ENCODE data around the gene C1GALT1.

The C1GALT1 gene

DNA sequence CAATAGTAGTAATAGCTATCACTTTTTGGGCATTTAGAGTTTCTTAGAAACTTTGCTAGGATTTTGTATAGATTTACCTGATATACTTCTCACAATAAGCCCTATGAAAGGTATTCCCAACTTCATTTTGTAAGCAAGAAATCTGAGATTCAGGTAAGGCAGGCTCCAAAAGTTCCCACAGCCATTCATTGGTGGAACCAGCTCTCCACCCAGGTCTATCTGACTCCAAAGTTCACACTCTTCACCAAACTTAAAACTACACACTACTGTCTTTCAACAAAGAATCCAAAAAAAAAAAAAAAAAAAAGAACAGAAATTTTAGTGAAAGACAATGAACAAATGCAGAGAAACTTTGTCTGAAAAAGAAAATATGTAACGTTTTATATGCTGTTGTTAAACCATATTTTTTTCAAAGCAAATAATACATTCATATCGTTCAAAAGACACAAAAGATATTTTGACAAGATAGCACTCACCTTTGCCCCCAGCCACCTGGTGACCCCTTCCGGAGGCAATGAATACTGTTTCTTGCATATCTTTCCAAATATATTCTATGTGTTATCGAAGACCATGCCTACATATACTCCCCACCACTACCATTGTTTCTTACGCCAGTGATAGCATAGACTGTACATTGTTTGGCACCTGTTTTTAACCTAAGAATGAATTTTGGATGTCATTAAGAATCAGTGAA is 108.2 kb downstream of the C1GALT1 start:
- DNase-seq: no peak

DNA sequence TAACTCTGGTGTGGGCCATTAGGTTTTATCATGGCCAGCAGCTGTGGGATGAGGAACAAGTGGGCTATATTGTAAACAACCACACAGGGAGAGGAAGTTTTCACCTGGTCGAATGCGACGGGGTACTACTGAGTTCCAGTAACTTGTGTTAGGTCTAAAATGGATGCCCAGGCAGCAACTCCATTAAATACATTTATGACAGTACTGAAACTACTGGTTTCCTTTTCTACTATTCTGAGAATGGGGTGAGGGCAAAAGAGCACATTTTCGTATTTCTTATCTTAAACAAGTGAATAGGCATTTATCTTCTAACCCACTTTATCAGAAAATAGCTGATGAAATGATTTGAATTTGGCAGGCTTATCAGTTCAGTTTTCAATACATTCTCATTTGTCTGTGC is 109.7 kb downstream of the C1GALT1 start:
- no peak for DNase-seq

DNA sequence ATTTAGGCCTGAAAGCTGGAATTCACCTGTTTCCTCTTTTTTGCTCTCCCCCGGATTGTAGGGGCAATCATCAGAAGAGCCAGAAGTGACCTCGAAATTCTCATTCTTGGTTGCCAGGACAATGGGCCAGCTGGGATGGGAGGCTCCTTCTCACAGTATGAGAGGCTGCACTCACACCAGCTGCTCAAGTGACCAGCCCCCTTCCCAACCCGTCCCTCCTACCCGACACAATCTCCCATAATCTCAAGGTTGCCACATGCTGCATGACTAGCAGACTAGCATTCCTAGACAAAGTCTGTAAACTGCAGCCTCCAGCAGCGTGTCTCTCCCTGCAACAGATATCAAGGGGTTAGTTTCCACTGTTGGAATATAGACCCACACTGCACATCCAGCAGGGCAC is 110.3 kb downstream of the C1GALT1 start:
- DNase-seq: no peak

GRCh38 chr7:7293092-7293491 is 110.7 kb downstream of the C1GALT1 start:
- no peak for DNase-seq

DNA sequence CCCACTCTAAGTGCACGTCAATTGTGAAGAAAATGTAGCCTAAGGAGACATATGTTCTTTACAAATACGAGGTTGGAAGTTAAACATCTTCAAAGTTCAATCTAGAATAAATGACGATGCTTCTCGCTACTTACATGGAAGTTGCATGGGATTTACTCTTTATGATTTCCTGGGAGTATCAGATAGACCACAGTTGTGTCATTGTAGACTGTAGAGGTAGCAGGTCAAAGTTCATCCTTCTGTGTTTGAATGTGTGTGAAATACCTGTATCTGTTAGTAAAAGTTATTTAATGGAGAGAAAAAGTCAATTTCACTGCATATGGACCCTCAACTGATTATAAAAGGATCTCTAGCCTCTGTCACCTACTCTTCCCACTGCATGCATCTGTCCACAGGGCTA is 112.6 kb downstream of the C1GALT1 start:
- no peak for DNase-seq

Measured in hematopoietic multipotent progenitor cell treated with erythropoietin and hydrocortisone succinate and interleukin-3 and kit ligand, for 6 days (in vitro differentiated cells).